Activated T-cell treated with anti-CD3 and anti-CD28 coated beads, Interleukin-2, amount 50 U/mL, for 72 hours (primary cell): ENCODE results near the gene SGCD. TPM values are rescaled to one million over a fixed set of nuclear protein-coding genes. Genes with fewer than 3 reads are reported as not detected.

ENCODE experiments used
- ATAC-seq, 2 donors: fragments of 150-1000 bp; cut with Tn5 transposase; replicated peaks in 1 of 2; 2 replicates each; pipeline ENCODE4 v1.10.0; 2021; ENCODE audit warnings: moderate library complexity in 2 of 2, mild to moderate bottlenecking in 1 of 2
- DNase-seq, 2 donors: peaks; one replicate each; pipeline ENCODE4 v3.0.0; 2021 to 2022; ENCODE audit warnings: mixed read lengths in 1 of 2
- H3K27ac Mint-ChIP-seq: one replicate; pipeline ENCODE4 v1.8.0; 2022; ENCODE audit warnings: mild to moderate bottlenecking, moderate library complexity, mixed read lengths
- H3K27me3 Mint-ChIP-seq: one replicate; pipeline ENCODE4 v1.8.0; 2022; ENCODE audit warnings: low read depth, mixed read lengths
- H3K36me3 Mint-ChIP-seq, 2 donors: one replicate each; pipeline ENCODE4 v1.8.0; 2022; ENCODE audit warnings: mixed read lengths in 2 of 2, mild to moderate bottlenecking in 1 of 2; ENCODE audit not compliant: insufficient read depth in 2 of 2
- H3K4me1 Mint-ChIP-seq: one replicate; pipeline ENCODE4 v1.8.0; 2022; ENCODE audit warnings: low read depth, mixed read lengths
- H3K4me3 Mint-ChIP-seq, 2 donors: one replicate each; pipeline ENCODE4 v1.8.0; 2022; ENCODE audit warnings: mild to moderate bottlenecking in 2 of 2, mixed read lengths in 2 of 2, moderate library complexity in 2 of 2
- H3K9me3 Mint-ChIP-seq, 2 donors: one replicate each; pipeline ENCODE4 v1.8.0; 2022; ENCODE audit warnings: mixed read lengths in 2 of 2
- total RNA-seq, 2 donors: library from RNA; stranded (reverse); gene quantifications; one replicate each; pipeline ENCODE4 v1.2.3, GENCODE V29; 2022

Gene SGCD
- total RNA-seq, 2 donors from 2014 or later = 0.07 TPM; not detected in 1

DNA sequence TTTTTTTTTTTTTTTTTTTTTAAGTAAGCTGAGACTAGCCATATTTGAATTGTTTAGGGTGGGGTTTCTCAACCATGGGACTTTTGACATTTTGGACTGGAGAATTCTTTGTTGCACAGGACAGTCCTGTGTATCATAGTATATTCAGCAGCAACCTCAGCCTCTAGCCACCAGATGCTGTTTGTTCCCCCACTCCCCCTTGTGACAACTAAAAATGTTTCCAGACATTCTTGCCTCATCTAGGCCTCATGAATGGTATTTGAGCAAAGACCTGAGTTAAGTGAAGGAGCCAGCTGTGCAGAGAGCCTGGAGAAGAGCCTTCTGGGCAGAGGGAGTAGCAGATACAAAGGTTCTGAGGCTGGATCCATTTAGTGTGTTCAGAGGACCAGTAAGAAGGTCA lies 155.9 kb downstream of the SGCD start:
- H3K4me3 Mint-ChIP-seq = no peak overlapping the region
- DNase-seq (no peak), ATAC-seq (no peak)
- H3K9me3 Mint-ChIP-seq = peaks cover 5 to 12% of the 10 kb centered on the region in 2 donors
- no peak overlapping the region for H3K27ac Mint-ChIP-seq
- peaks cover 13% of the 10 kb centered on the region for H3K4me1 Mint-ChIP-seq
- peaks cover 10 to 11% of the 10 kb centered on the region in 2 donors for H3K36me3 Mint-ChIP-seq
- peaks cover 8% of the 10 kb centered on the region for H3K27me3 Mint-ChIP-seq

DNA sequence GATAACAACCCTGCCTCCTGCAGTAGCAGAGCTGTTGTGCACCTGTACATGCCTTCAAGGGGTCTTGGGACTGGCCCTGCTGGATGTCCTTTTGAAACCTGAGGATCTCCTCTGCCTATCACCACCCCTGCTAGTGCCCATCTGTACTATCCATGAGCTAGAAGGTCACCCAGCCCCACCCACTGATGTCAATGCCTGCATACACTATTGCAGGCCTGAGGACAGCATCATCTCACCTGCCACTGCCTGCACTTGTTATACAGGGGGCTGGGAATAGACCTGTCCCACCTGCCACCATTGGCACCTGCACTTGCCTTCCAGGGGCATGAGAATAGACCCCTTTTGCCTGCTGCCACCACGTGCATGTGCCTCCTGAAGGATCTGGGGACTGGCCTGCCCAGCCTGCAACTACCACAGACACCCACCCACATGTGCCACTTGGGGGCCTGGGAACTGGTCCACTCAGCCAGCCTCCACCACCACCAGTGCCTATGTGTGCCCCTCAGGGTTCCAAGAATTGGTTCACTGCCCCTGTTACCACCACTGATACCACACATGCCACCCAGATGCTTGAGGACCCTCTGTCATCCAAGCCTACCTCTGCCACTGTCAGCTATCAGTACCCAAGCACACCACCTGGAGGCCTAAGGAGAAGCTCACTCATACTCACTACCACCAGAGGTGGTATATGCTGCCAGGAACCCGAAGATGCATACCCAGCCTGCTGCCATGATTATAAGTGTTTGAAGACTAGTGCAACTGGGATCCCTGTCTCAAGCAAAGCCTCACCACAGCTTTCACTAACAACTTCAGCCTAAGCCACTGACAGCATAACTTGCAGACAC lies 159.7 kb downstream of the SGCD start:
- ATAC-seq = no peak
- no peak for DNase-seq
- no peak overlapping the region for H3K4me3 Mint-ChIP-seq
- H3K27me3 Mint-ChIP-seq = peaks cover 11% of the 10 kb centered on the region
- no peaks in the 10 kb centered on the region for H3K4me1 Mint-ChIP-seq
- H3K36me3 Mint-ChIP-seq = peaks cover 0 to 6% of the 10 kb centered on the region in 2 donors
- H3K27ac Mint-ChIP-seq = no peak overlapping the region
- H3K9me3 Mint-ChIP-seq = peaks cover 7 to 12% of the 10 kb centered on the region in 2 donors

DNA sequence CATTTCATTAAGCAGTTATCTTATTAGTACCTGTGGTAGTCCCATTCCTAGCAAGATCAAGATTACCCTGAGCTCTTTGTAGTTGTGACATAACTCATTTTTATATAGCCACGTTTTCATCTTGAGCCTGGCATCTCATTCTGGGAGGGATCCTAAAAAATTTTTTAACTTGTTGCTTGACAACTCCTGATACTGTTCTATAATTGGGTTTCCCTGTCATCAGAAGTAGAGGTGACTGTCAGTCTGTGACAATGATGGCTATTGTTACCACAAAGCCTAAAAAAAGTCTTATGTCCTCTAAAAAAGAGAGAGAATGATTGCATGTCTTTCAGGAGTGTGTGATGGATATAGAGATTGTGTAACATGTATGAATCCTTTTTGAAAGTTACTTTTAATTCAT lies 164.8 kb downstream of the SGCD start:
- H3K27ac Mint-ChIP-seq = no peak overlapping the region
- H3K9me3 Mint-ChIP-seq = peaks cover 6 to 10% of the 10 kb centered on the region in 2 donors
- no peak overlapping the region for H3K4me3 Mint-ChIP-seq
- DNase-seq (no peak), ATAC-seq (no peak)
- no peaks in the 10 kb centered on the region for H3K4me1 Mint-ChIP-seq
- H3K27me3 Mint-ChIP-seq = peaks cover 4% of the 10 kb centered on the region
- peaks cover 0 to 5% of the 10 kb centered on the region in 2 donors for H3K36me3 Mint-ChIP-seq

DNA sequence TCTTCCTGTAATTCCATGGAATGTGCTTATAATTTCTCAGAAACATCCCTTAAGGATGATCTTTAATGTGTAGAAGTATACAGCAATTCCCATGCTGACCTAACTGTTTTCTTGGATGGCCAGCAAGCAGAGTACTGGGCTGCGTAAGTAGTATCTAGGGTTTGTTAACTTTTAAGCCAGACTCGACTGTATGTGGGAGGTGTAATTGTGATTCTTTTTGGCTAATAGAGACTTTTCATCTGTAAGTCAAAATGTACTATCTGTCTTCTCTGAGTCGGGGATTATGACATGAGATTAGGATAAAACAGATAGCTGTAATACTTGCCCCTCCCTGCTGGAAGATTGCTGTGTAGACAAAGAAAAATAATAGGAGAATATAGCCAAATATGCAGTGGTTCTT lies 169.3 kb downstream of the SGCD start:
- Mint-ChIP-seq H3K27ac (no peak overlapping the region), H3K4me1 (no peaks in the 10 kb centered on the region), H3K9me3 (no peaks in the 10 kb centered on the region), H3K27me3 (no peaks in the 10 kb centered on the region), H3K4me3 (no peak overlapping the region), H3K36me3 (no peaks in the 10 kb centered on the region)
- ATAC-seq (no peak), DNase-seq (no peak)

DNA sequence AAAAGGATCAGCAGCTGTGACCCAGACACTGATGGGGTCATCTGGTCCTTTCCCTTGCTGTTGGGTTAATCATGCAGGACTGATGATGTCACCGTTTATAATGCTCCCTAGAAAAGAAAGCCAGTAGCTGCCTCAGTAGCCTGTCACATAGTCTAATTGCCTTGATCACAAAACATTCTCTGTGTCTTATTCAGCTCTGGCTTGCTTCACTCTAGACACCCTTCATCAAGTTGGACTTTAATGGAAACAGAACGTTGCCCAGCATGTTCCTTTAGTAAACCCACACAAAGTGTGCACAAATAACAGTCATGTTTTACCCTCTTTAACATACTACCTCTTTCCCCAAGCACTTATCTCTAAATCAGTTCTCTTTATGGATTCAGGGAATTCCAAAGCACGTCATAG lies 170.8 kb downstream of the SGCD start:
- Mint-ChIP-seq H3K4me3 (no peak overlapping the region), H3K4me1 (no peaks in the 10 kb centered on the region), H3K27me3 (no peaks in the 10 kb centered on the region), H3K36me3 (no peaks in the 10 kb centered on the region), H3K27ac (no peak overlapping the region), H3K9me3 (no peaks in the 10 kb centered on the region)
- no peak for ATAC-seq
- no peak for DNase-seq

DNA sequence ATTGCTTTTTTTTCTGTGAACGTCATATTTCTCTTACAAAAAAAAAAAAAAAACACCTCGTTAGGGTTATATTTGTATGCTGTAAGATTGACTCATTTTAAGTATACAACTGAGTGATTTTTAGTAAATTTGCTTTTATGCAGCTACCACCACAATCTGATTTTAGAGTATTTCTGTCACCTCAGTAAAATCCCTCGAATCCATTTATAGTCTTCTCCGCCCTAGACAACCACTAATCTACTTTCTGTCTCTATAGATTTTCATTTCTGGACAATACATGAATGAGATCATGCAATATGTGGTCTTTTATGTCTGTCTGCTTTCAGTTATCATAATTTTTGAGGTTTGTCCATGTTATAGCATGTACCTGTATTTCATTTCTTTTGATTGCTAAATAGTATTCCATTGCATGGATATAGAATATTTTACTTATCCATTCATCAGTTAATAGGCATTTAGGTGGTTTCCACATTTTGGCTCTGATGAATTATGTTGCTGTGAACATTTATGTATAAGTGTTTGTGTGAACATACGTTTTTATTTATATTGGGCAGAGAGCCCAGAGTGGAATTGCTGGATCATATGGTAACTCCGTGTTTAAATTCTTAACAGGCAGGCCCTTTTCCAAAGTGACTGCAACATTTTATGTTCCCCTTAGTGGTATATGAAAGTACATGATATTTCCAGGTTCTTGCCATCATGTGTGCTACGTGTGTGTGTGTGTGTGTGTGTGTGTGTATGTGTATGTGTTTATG lies 171.4 kb downstream of the SGCD start:
- ATAC-seq (no peak), DNase-seq (no peak)
- Mint-ChIP-seq H3K27ac (no peak overlapping the region), H3K4me3 (no peak overlapping the region), H3K36me3 (no peaks in the 10 kb centered on the region), H3K9me3 (no peaks in the 10 kb centered on the region), H3K27me3 (no peaks in the 10 kb centered on the region), H3K4me1 (no peaks in the 10 kb centered on the region)

DNA sequence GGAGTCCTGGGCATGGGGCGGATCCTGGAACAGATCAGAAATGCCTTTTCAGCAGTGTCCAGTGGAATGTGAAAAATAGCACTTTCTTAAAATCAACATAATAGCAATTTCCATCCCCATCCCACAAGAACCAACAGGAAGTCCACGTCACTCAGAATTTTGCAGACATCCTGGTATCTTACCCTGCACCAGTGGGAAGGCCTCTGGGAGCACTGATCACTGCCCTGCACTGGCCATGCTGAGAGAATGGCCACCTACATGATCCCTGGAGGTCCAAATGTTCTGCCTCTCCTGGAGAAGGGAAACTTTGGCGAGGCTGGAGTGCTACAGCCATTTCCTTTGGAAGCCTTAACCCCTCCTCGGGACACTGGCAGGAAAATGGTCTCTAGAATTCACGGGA lies 173.8 kb downstream of the SGCD start:
- no peaks in the 10 kb centered on the region for H3K4me1 Mint-ChIP-seq
- no peak for ATAC-seq
- no peak overlapping the region for H3K4me3 Mint-ChIP-seq
- H3K9me3 Mint-ChIP-seq = no peaks in the 10 kb centered on the region
- H3K27ac Mint-ChIP-seq = no peak overlapping the region
- no peak for DNase-seq
- no peaks in the 10 kb centered on the region for H3K27me3 Mint-ChIP-seq
- no peaks in the 10 kb centered on the region for H3K36me3 Mint-ChIP-seq

DNA sequence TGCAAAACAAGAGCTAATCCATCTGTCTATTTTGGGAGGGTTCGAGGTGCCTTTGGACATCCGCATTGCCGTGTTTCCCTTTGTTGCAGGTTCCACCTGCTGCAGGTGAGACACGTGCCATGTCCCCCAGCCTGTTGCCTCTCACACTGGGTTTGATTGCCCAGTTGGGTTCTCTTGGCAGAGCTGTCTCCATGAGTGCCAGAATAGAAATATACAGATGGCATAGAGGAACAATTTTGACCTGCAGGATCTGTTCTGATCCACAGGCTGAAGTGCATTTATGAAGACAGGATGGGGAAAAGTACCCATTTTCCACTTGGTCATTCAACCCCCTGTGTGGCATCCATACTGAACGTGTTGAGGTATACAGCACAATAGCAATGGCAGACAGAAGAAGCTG lies 178.1 kb downstream of the SGCD start:
- DNase-seq = no peak
- no peak for ATAC-seq
- H3K4me3 Mint-ChIP-seq = no peak overlapping the region
- no peaks in the 10 kb centered on the region for H3K36me3 Mint-ChIP-seq
- no peak overlapping the region for H3K27ac Mint-ChIP-seq
- H3K27me3 Mint-ChIP-seq = no peaks in the 10 kb centered on the region
- no peaks in the 10 kb centered on the region for H3K9me3 Mint-ChIP-seq
- H3K4me1 Mint-ChIP-seq = no peaks in the 10 kb centered on the region

DNA sequence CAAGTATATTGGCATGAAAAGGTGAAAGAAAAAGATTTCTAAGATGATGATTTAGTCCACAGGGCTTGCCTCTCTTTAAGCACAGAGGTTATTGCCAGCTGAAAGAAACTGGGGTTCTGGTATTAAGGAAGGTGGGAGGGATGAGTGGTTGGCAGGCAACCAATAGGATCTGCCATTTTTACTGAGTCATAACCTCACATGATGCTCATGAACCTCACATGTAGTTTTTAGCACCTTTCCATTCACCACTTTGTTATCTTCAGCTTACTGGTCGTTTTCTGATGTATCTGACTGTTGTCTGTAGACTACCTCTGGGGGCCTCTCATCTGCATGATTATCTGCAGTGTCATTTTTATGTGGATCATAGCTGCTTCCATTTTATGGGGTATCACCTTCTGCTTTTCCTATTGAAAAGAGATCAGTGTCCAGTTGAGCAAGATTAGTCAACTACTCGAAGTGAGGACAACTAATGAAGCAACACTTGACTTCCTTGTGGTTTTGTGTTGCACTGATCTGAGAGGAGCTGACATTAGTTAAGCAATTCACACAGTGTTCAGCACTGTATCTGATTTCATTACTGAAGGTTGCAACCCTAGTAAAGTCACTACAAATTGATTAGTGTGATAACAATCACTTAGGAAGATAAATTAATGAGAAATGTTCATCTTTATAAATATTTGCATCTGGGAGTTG lies 186.3 kb downstream of the SGCD start:
- peaks cover 3 to 9% of the 10 kb centered on the region in 2 donors for H3K9me3 Mint-ChIP-seq
- ATAC-seq (no peak), DNase-seq (no peak)
- H3K4me1 Mint-ChIP-seq = no peaks in the 10 kb centered on the region
- no peaks in the 10 kb centered on the region for H3K27me3 Mint-ChIP-seq
- H3K27ac Mint-ChIP-seq = no peak overlapping the region
- no peaks in the 10 kb centered on the region for H3K36me3 Mint-ChIP-seq
- H3K4me3 Mint-ChIP-seq = no peak overlapping the region

DNA sequence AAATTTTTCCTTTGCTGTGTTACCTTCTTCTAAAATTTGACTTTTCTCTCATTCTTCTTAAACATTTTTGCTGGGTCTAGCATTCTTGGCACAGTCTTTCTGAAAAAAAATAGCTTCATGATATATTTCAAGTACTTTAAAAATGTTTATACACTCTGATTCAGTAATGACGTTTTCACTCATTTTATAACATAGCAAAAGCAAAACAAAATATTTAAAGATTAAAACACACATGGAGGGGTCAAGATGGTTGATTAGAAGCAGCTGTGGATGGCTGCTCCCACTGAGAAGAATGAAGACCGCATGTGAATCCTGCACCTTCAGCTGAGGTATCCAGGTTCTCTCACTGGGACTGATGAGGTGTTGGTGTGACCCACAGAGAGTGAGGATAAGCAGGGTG lies 188.2 kb downstream of the SGCD start:
- DNase-seq (no peak), ATAC-seq (no peak)
- H3K36me3 Mint-ChIP-seq = peaks cover 0 to 2% of the 10 kb centered on the region in 2 donors
- H3K4me1 Mint-ChIP-seq = no peaks in the 10 kb centered on the region
- no peaks in the 10 kb centered on the region for H3K27me3 Mint-ChIP-seq
- H3K27ac Mint-ChIP-seq = no peak overlapping the region
- no peak overlapping the region for H3K4me3 Mint-ChIP-seq
- H3K9me3 Mint-ChIP-seq = peaks cover 8 to 11% of the 10 kb centered on the region in 2 donors

DNA sequence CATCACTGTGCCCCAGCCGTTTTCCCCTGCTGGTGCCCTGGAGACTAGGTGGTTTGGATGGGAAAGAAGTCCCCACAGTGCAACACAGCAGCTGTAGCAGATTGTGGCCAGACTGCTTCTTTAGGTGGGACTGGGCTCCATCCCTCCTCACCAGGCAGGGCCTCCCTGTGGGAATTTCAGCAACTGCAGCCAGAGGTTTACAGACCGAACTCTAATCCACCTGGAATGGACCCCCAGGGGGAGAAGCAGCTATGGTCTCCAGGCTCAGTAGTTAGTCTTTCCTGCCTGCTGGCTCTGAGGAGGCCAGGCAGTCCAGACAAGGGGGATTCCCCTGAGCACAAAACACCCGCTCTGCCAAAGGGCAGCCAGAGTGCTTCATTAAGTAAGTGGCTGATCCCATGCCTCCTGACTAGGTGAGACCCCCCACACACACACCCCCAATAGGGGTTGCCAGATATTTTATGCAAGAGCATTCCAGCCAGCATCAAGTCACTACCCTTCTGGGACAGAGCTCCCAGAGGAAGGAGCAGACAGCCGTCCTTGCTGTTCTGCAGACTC lies 188.9 kb downstream of the SGCD start:
- Mint-ChIP-seq H3K27me3 (no peaks in the 10 kb centered on the region), H3K9me3 (peaks cover 8 to 11% of the 10 kb centered on the region in 2 donors), H3K4me1 (no peaks in the 10 kb centered on the region), H3K4me3 (no peak overlapping the region), H3K36me3 (peaks cover 0 to 2% of the 10 kb centered on the region in 2 donors), H3K27ac (no peak overlapping the region)
- ATAC-seq = no peak
- no peak for DNase-seq

DNA sequence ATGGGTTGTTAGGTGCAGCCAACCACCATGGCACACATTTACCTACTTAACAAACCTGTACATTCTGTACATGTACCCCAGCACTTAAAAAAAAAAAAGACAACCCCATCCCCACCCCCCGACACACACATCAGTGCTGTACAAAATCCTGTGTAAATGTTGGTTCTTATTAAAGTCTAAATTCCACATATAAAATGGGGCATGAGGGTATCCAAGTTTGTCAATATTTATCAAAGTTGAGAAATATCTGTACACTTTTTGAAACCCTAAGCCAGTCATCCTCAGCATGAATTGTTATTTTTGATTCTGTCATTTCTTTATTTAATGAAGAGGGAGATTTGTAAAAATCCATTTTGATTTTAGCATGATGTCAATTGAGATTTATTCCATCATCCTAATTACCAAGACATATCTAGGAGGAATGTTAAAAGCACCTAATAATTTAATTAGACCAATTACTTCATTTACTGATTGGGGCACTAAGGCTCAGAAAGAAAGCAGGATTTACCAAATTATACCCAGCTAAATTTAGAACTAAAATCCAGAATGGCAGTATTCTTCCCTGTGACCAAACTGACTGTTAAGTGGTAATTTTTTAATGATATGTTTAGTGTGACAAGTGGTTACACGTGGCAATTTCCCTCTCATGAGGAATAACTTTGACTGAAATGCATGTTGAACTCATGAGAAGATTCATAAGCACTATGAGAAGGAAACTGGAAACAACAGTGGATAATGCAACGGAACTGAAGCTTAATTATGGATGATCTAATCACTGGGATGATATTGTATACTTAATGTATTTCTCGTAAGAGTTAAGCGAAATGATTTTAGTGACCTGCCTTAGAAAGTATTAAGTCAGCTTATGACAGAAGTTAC lies 195.9 kb downstream of the SGCD start:
- DNase-seq (no peak), ATAC-seq (no peak)
- Mint-ChIP-seq H3K9me3 (peaks cover 5 to 10% of the 10 kb centered on the region in 2 donors), H3K36me3 (peaks cover 0 to 2% of the 10 kb centered on the region in 2 donors), H3K27ac (no peak overlapping the region), H3K4me3 (no peak overlapping the region), H3K4me1 (no peaks in the 10 kb centered on the region), H3K27me3 (peaks cover 12% of the 10 kb centered on the region)
